GM19324 (cell line): Measurements from ENCODE around the gene KIRREL1.

Experiments used
- ATAC-seq: cut with Tn5 transposase; IDR thresholded peaks from one replicate; pipeline ENCODE4 v1.9.1; 2021; ENCODE audit warnings: mild to moderate bottlenecking, moderate library complexity; ENCODE audit not compliant: unreplicated experiment, low FRiP score

KIRREL1 gene

GRCh38 chr1:157971769-157972168, 21.7 kb upstream of the KIRREL1 start:
- ATAC-seq: no peak

DNA sequence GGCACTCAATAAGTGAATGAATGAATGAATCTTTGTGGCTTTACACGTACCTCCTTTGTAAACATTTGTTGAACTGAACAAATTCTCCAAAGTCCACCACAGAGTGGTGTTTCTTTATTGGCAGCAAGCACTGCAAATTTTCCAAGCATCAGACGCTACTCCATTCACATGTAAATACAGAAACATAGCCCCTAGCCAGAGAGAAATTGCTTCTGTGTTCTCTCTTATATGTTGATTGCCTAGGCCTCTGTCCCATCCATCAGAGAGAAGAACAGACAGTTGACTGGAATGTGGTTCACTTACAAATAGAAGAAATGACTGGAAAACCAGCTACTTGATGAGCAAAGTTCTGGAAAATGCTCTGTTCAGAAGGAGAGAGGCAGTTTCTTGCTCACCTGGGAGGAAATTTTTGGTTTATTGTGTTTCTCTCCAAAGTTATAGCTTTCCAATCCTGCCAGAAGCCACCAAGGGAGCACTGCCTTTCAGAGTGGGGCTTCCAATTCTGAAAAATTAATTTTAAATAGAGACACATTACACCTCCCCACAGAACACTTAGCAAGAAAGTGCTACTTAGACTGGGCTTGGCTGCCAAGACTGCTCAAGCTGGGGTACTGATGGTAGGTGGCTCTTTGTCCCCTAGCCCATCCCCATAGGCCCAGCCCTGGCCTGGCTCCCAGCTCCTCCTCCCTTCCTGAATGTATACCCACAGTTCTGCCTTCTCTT, 18.1 kb upstream of the KIRREL1 start:
- no peak for ATAC-seq

DNA sequence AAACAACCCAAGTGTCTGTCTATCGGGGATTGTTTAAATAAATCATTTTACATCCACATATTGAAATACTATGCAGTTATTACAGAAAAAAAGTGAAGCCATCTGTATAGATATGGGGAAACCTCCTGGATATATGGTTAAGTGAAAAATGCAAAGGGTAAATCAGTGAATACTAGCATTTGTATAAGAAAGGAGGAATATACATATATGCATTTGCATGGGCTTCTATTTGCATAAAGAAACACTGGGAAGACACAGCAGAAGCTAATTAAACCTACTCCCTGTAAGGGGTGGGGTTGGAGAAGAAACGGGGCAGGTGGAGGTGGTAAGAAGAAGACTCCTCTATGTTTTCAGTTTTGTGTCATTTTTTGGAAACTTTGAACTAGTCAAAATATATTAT, 16.6 kb upstream of the KIRREL1 start:
- no peak for ATAC-seq

DNA sequence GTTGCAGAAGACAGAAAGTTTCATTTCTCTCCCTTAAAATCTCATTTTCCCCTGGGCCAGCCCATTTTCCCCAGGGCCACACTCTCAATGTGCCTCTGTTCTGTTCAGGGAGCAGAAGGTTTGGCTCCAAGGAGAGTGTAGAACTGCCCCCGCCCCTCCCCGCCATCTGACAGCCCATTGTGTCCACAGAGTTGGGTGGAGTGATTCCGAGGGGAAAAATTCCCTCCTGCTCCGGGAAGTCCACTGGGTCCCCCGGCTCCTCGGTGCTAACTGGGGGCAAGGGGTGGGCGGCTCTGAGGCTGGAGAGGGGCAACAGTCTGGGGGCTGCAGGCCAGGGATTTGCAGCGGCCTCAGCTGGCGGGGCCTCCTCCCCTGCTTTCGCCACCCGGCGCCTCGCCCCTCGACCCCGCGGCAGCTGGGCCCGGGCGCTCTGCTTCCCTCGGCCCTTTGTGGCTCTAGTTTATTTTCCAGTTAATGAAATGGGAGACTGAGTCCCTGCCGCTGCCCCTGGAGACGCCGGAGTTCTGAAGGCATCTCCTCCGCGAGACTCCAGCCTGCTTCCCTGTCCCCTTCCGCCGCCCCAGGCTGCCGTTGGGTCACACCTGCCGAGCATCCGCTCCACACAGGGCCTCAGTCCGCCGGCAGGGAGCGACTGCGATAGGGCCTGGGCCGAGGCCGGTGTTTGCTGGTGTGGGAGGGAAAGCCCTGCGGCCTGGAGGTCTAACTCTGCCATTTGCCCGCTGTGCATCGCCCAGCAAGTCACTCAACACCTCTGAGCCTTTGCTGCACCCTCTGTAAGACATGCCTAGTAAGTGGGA, 14.7 kb upstream of the KIRREL1 start:
- ATAC-seq: no peak

DNA sequence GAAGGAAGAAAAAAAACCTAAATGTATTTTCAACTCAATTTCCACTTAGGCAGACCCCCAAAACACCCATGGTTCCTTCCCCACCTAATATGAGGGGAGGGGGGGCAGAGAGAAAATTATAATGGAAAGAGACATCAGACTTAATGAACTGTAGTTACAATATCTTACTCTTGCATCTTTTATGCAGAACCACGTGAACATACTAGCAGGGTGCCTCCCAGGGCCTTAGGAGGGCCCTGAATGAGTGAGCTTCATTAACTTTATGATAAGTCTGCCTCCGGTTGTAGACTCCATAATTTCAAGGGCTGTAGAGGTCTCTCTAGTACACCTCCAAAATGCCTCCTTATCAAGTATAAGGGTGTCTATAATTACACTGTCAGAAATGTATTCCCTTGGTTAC, 11.3 kb upstream of the KIRREL1 start:
- ATAC-seq: no peak

GRCh38 chr1:157983787-157984186, 9.7 kb upstream of the KIRREL1 start:
- ATAC-seq: no peak

- no peak for ATAC-seq
Observed at GRCh38 chr1:157984469-157984868, 9.0 kb upstream of the KIRREL1 start.

DNA sequence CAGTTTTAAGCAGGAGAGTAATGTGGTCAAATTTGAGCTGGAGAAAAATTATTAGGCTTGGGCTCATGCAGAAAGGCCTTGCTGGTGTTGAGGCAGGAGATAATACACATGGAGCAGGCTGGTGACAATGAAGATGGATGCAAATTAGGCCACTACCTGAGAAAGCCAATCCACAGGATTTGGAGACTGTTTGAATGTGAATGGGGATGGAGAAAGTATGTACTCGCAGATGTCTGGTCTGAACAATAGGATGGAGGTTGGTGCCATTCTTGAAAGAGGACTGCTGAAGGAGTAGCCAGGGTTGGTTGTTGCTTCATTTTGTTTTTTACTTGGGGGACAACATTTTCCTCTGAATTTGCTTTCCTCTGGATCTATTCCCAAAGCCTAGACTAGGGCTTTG, 8.0 kb upstream of the KIRREL1 start:
- no peak for ATAC-seq

DNA sequence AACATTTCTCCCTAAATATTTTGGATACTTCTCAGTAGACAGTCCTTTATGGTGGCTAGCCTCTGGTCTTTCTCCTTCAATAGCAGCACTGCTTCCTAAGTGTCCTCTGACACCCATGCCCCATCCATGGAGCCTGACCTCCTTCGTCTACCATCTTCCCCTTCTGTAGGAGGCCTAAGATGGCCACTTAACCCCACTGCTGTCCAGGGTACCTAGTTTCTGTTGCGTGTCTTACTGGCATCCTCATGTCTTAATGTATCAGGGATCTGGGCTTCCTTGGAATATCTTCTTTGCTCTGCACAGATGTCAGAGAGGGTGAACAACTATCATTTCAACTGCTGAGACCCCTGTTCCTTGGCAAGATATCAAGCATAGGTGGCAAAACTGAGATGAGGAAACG, 5.4 kb upstream of the KIRREL1 start:
- ATAC-seq: no peak

DNA sequence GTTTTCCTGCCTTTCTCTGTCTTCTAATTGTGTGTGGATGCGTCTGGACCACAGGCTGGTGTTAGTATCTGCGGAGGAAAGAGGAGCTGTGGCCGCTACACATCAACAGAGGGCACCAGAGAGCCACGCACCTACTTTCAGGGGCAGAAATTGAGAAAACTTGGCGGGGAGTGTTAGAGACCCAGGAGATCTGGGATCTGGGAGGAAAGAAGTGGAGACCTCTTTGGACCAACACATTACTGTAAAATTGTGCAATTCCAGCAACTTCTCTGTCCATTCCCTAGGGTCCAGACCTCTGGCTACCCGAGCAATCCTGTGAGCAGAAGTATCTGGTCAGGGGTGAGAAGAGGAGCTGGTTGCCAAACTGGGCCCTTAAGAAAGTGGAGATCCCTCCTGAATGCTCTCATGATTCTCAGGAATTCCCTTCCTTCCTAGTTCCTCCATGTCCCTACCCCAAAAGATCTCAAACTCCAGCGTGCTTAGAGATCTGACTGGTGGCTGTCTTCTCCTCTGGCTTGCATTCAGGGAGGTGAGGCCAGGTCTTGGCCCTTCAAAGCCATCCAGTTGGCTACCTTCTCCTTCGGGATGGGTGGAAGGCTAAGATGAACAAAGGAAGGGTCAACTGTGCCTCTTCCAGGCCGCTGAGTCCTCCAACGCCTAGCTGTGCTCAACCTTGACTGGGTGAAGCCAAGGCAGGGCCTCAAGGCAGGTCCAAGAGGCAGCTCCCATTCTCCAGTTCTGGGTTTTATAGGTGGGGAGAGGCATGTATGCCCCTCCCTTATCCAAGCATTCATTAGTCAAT, 1.2 kb upstream of the KIRREL1 start:
- no peak for ATAC-seq

DNA sequence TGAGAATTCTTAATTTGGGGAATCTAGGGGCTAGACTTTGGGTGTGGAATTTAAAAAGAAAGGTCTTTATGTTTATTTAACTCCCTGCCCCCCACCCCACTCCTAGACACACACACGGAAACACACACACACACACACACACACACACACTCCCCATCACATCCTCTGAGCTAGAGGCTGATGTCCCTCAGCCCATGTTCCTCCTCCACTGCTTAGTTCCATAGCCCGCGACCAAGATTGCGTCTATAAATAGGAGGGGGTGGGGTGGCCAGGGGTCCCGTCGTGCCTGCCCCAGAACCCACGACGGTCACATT, 655 bp upstream of the KIRREL1 start:
- ATAC-seq: no peak

DNA sequence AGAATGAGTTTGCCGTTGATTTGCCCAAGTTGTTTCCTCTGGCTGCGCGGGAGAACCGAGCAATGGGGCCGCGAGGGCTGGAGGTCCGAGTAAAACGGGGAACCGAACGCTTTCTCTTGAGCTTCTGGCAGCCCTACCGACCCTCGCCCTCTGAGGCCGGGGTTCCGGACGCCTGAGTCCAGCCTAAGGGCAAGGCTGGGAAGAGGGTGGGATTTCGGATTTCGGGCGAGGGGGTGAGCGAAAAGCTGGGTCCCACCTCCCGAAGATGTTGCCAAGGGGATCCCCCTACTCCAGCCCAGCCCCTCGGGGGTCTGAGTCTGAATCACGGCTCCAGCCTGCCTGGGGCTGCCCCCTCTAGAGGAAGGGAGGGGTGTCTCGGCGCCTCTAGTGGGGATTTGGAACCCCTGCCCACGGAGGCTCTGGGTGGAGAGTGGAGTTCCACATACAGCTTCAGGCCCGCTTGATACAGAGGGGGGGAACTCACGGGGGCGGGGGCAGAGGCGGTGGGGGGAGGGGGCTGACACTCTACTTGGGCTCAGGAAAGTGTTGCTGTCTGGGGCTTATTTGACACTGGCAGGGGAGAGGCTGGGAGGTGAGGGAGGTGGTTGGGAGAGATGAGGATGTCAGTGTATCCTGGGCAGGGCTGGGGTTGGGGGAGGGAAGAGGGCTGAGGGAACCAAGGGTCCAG, 617 bp downstream of the KIRREL1 start:
- ATAC-seq: no peak

DNA sequence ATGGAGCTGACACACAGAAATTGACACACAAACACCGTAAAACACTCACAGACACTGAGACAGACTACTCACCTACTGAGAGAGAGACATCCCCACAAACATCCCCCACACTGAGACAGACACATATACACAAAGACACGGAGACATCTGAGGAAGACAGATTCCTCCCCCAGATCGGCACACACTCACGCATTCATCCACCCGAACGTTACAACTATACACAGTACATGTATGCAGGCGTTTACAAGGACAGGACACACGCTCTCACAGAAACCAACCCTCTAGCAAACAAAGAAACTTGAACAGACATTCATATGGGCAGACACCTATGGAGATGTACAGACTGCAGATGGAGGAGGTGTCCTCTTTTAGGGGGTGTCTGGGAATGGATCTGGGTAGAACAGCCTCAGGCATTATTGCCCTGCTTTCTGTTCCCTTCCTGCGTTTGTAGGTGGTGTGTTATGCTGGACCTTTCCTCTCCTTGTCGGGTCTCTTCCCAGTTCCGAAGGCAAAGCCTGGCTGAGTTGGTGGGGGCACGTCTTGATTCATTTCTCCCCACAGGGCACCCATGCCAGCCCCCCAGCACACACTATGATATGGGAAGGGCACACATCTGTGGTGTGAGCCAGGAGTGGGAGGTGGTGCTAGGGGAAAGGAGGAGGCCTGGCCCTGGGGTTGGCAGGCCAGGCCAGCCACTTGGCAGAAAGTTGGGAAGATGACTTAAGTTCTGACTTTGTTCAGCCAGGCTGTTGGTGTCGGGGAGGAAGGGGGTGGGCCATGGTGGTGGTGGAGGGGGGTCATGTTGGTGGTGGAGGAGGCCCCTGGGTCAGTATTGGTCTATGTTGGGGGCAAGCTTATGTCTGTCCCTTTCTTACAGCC, 1.5 kb downstream of the KIRREL1 start:
- ATAC-seq: no peak

GRCh38 chr1:157995583-157996169, 2.2 kb downstream of the KIRREL1 start:
- ATAC-seq: no peak

GRCh38 chr1:157996433-157996832, 3.0 kb downstream of the KIRREL1 start:
- ATAC-seq: no peak

DNA sequence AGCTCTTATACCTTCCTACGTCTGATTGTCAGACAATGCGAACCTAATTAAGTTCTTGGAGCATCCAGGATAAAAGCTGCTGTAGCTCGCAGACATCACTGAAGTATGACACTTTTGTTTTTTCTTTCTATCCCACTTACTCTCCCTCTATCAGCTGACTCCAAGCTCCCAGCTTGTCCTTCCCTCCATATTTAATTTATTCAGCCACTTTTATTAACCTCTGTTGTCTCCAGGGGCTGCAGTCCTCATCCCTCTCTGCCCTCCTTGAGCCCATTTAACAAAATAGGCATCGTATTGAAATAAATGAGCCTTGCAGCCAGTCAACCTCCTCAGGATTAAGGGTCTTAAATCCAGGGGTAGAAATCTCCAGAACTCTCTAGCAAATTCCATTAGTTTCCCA, 7.1 kb downstream of the KIRREL1 start:
- ATAC-seq: no peak

- no peak for ATAC-seq
Observed at GRCh38 chr1:158002022-158002630, 8.7 kb downstream of the KIRREL1 start.

DNA sequence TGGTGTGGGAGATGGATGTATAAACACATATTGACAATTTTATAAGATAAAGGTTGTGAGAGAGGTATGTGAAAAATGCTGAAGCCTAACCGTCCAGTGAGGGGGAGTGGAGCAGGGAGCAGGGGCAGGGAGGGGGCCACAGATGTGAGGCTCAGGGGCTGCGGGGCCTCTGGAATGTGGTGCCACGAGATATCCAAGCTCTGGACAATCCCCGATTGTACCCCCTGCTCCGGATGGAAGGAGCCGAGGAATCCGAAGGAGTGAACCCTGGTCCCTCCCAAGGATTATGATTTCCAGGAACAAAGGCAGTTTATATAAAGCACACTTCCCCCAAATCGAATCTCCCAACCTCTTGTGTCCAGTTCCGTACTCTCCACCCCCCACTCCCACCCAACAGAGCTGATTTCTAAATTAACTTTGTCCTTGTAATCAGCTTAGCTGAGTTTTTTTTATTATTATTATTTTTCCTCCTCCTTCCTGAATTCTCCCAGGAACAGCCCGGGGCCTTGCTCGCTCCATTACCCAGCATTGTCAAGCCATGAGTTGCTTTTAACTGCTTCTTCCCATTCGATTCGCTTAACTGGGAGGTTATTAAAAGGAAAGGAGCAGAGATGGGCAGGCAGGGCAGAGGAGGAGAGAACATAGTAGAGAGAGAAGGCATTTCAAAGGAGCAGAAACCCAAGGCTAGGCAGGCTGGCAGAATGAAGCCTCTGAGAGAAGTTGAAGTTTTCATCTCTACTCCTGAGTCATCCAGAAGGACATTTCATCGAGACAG, 9.4 kb downstream of the KIRREL1 start:
- no peak for ATAC-seq
